Chondrocyte (in vitro differentiated cells): ENCODE measurements around the gene GAST. TPM values are rescaled to one million over a fixed set of nuclear protein-coding genes. Genes with fewer than 3 reads are reported as not detected.
A peak's percentile ranks its signal among the peaks of the same experiment; 100 is the strongest.

Experiments used
- DNase-seq: peaks from one replicate; pipeline ENCODE4 v3.0.0; 2021; ENCODE audit warnings: mixed read lengths, low spot score
- H3K27ac Mint-ChIP-seq: one replicate; pipeline ENCODE4 v1.8.0; 2021; ENCODE audit warnings: mild to moderate bottlenecking, moderate library complexity, mixed read lengths; ENCODE audit not compliant: unreplicated experiment
- H3K27me3 Mint-ChIP-seq: 2 replicates; pipeline ENCODE4 v1.8.0; 2021; ENCODE audit warnings: low read depth, mixed read lengths
- H3K36me3 Mint-ChIP-seq: 2 replicates; pipeline ENCODE4 v1.8.0; 2021; ENCODE audit warnings: low read depth, mixed read lengths
- H3K4me1 Mint-ChIP-seq: 2 replicates; pipeline ENCODE4 v1.8.0; 2021; ENCODE audit warnings: low read depth, mild to moderate bottlenecking, mixed read lengths
- H3K4me3 Mint-ChIP-seq: one replicate; pipeline ENCODE4 v1.8.0; 2021; ENCODE audit warnings: mild to moderate bottlenecking, moderate library complexity, mixed read lengths; ENCODE audit not compliant: unreplicated experiment
- H3K9me3 Mint-ChIP-seq: 2 replicates; pipeline ENCODE4 v1.8.0; 2021; ENCODE audit warnings: low read depth, mixed read lengths
- CTCF ChIP-seq: fragments of 200-600 bp; sonication (generic); IDR thresholded peaks from 2 replicates; pipeline ENCODE4 v1.5.0; 2021; ENCODE audit warnings: antibody characterized with exemption, mild to moderate bottlenecking, moderate library complexity
- total RNA-seq: library from RNA; stranded (reverse); gene quantifications from 3 replicates; pipeline ENCODE4 v1.2.1, GENCODE V29; 2021

Gene GAST
- total RNA-seq, 1 donor from 2014 or later: not detected

GRCh38 chr17:41690497-41690896 is 21.6 kb upstream of the GAST start:
- H3K27me3 Mint-ChIP-seq: no peaks in the 10 kb centered on the region
- peaks cover 3% of the 10 kb centered on the region for H3K9me3 Mint-ChIP-seq
- H3K4me1 Mint-ChIP-seq: peaks cover 29% of the 10 kb centered on the region
- DNase-seq: no peak
- peak overlapping the region; percentile 95 for H3K4me3 Mint-ChIP-seq
- H3K36me3 Mint-ChIP-seq: peaks cover 33% of the 10 kb centered on the region
- TF ChIP-seq CTCF: no peak
- H3K27ac Mint-ChIP-seq: peak overlapping the region; percentile 99

- peaks cover under 1% of the 10 kb centered on the region for H3K9me3 Mint-ChIP-seq
- peaks cover 33% of the 10 kb centered on the region for H3K36me3 Mint-ChIP-seq
- H3K27ac Mint-ChIP-seq: peak overlapping the region; percentile 99
- DNase-seq: no peak
- no peaks in the 10 kb centered on the region for H3K27me3 Mint-ChIP-seq
- TF ChIP-seq CTCF: no peak
- peak overlapping the region; percentile 95 for H3K4me3 Mint-ChIP-seq
- peaks cover 36% of the 10 kb centered on the region for H3K4me1 Mint-ChIP-seq
Observed at GRCh38 chr17:41691031-41691777, 20.9 kb upstream of the GAST start.

GRCh38 chr17:41692722-41693521 is 19.2 kb upstream of the GAST start:
- H3K4me3 Mint-ChIP-seq: no peak overlapping the region
- peak overlapping the region; percentile 74 for H3K27ac Mint-ChIP-seq
- H3K9me3 Mint-ChIP-seq: no peaks in the 10 kb centered on the region
- H3K4me1 Mint-ChIP-seq: peaks cover 33% of the 10 kb centered on the region
- no peaks in the 10 kb centered on the region for H3K27me3 Mint-ChIP-seq
- H3K36me3 Mint-ChIP-seq: peaks cover 33% of the 10 kb centered on the region
- no peak for DNase-seq
- no peak for TF ChIP-seq CTCF

- no peak for TF ChIP-seq CTCF
- Mint-ChIP-seq H3K9me3 (no peaks in the 10 kb centered on the region), H3K4me1 (peaks cover 22% of the 10 kb centered on the region), H3K36me3 (peaks cover 26% of the 10 kb centered on the region), H3K27me3 (no peaks in the 10 kb centered on the region), H3K27ac (peak overlapping the region; percentile 32), H3K4me3 (no peak overlapping the region)
- DNase-seq: no peak
Observed at GRCh38 chr17:41695134-41695661, 16.9 kb upstream of the GAST start.
